HepG2 (cell line): ENCODE measurements around the gene ZNF442. TPM values are rescaled to one million over a fixed set of nuclear protein-coding genes. Genes with fewer than 3 reads are reported as not detected.

ENCODE experiments used
- DZIP1 ChIP-seq: sonication (generic); formaldehyde crosslinking; IDR thresholded peaks from 2 replicates; pipeline ENCODE4 v1.5.0; 2020; ENCODE audit warnings: mild to moderate bottlenecking, missing genetic modification reagents
- EEA1 ChIP-seq: sonication (generic); formaldehyde crosslinking; IDR thresholded peaks from 2 replicates; pipeline ENCODE4 v1.5.1; 2020; ENCODE audit warnings: mild to moderate bottlenecking, missing genetic modification reagents, borderline replicate concordance
- JDP2 ChIP-seq: sonication (generic); formaldehyde crosslinking; IDR thresholded peaks from 2 replicates; pipeline ENCODE4 v1.8.1; 2022; ENCODE audit warnings: missing genetic modification reagents, borderline replicate concordance
- MEIS2 ChIP-seq: sonication (generic); formaldehyde crosslinking; IDR thresholded peaks from 2 replicates; pipeline ENCODE4 v1.9.0; 2021; ENCODE audit warnings: mild to moderate bottlenecking, missing genetic modification reagents
- SRSF9 ChIP-seq: fragments of 200-400 bp; formaldehyde crosslinking; IDR thresholded peaks from 2 replicates; pipeline ENCODE4 v1.6.1; 2018; ENCODE audit warnings: borderline replicate concordance, mild to moderate bottlenecking, low read depth, low read length; ENCODE audit not compliant: insufficient read depth, poor library complexity, severe bottlenecking
- TERF1 ChIP-seq: sonication (generic); formaldehyde crosslinking; IDR thresholded peaks from 2 replicates; pipeline ENCODE4 v1.8.0; 2022; ENCODE audit warnings: mild to moderate bottlenecking, missing genetic modification reagents, moderate library complexity
- ZNF121 ChIP-seq: sonication (generic); formaldehyde crosslinking; IDR thresholded peaks from 2 replicates; pipeline ENCODE4 v1.5.0; 2020; ENCODE audit warnings: mild to moderate bottlenecking, missing genetic modification reagents
- ZNF280D ChIP-seq: sonication (generic); formaldehyde crosslinking; IDR thresholded peaks from 2 replicates; pipeline ENCODE4 v1.5.1; 2020; ENCODE audit warnings: mild to moderate bottlenecking, missing genetic modification reagents
- ZNF292 ChIP-seq: sonication (generic); formaldehyde crosslinking; IDR thresholded peaks from 2 replicates; pipeline ENCODE4 v1.8.1; 2022; ENCODE audit warnings: mild to moderate bottlenecking, low read depth, missing genetic modification reagents, borderline replicate concordance
- ZNF331 ChIP-seq: sonication (generic); formaldehyde crosslinking; IDR thresholded peaks from 2 replicates; pipeline ENCODE4 v1.4.0; 2020; ENCODE audit warnings: missing genetic modification reagents
- ZNF407 ChIP-seq: sonication (generic); formaldehyde crosslinking; IDR thresholded peaks from one replicate; pipeline ENCODE4 v1.5.1; 2020; ENCODE audit warnings: mild to moderate bottlenecking, missing genetic modification reagents; ENCODE audit errors: not compliant biosample characterization
- ZNF768 ChIP-seq: sonication (generic); formaldehyde crosslinking; IDR thresholded peaks from 2 replicates; pipeline ENCODE4 v1.4.0; 2020; ENCODE audit warnings: missing genetic modification reagents
- ZNF777 ChIP-seq: sonication (generic); formaldehyde crosslinking; IDR thresholded peaks from 2 replicates; pipeline ENCODE4 v1.4.0; 2020; ENCODE audit warnings: missing genetic modification reagents
- polyA plus RNA-seq, 8 experiments: library from polyadenylated mRNA; depleted of rRNA in 3 of 8; stranded (reverse) in 7 of 8; unstranded in 1 of 8; fragments of >200 nt; fragmentation: Illumina TruSeq in 4 of 8; extraction: Trizol in 4 of 8; gene quantifications; 2 replicates each; pipeline versions ENCODE4 v1.2.1 to v1.2.3, GENCODE V29; 2011 to 2016; ENCODE audit warnings: low read depth in 4 of 8, missing spikeins in 1 of 8, mixed read lengths in 1 of 8; ENCODE audit not compliant: insufficient read depth in 1 of 8
- total RNA-seq, 5 experiments: library from RNA; depleted of rRNA; stranded (reverse); fragments of >200 nt; fragmentation: Illumina TruSeq; extraction: Trizol; gene quantifications; 2 replicates each; pipeline ENCODE4 v1.2.3, GENCODE V29; 2016; ENCODE audit warnings: low read depth in 1 of 5

Gene ZNF442
- total and polyA plus RNA-seq, 2 of the 13 experiments (the other 11 are each of a cell fraction or from before 2014, with no cell fraction given), result 1.0 to 6.0 TPM

- TF ChIP-seq ZNF280D (CRISPR knock-in tag) (no peak), ZNF768 (CRISPR knock-in tag) (no peak), ZNF777 (CRISPR knock-in tag) (no peak), ZNF331 (0 out of 2 replicates have a peak, but pooled peaks have one; percentile 40), MEIS2 (CRISPR knock-in tag) (no peak), ZNF121 (no peak), ZNF292 (CRISPR knock-in tag) (no peak), TERF1 (CRISPR knock-in tag) (no peak), ZNF407 (CRISPR knock-in tag) (no peak), JDP2 (CRISPR knock-in tag) (no peak), SRSF9 (no peak), DZIP1 (CRISPR knock-in tag) (no peak), EEA1 (CRISPR knock-in tag) (no peak)
Measured at GRCh38 chr19:12330340-12330739, 35.1 kb downstream of the ZNF442 start (continued).
